GM11168 (cell line): ENCODE measurements around the gene LRP1B.

Experiments used
- in situ Hi-C: fragments of 300-500 bp; cut with MboI; formaldehyde crosslinking; loops from one replicate; pipeline ENCODE4 v1.12.0; 2022; ENCODE audit warnings: low sequenced_read_pairs; ENCODE audit not compliant: unreplicated experiment

LRP1B gene

GRCh38 chr2:140627885-140628284 lies 1502.9 kb downstream of the LRP1B start:
- in situ Hi-C loops = no loop called here

GRCh38 chr2:140627136-140627535 lies 1503.7 kb downstream of the LRP1B start:
- in situ Hi-C loops = no loop called here

- in situ Hi-C loops = no loop called here
Observed at GRCh38 chr2:140624200-140624599, 1506.6 kb downstream of the LRP1B start.

- in situ Hi-C loops = no loop called here
Observed at GRCh38 chr2:140621583-140622362, 1509.0 kb downstream of the LRP1B start.

- in situ Hi-C loops = no loop called here
Observed at GRCh38 chr2:140604788-140605187, 1526.0 kb downstream of the LRP1B start.

- in situ Hi-C loops = no loop called here
Observed at GRCh38 chr2:140604096-140604495, 1526.7 kb downstream of the LRP1B start.

GRCh38 chr2:140603416-140603815 lies 1527.4 kb downstream of the LRP1B start:
- in situ Hi-C loops = no loop called here

GRCh38 chr2:140601801-140602200 lies 1529.0 kb downstream of the LRP1B start:
- in situ Hi-C loops = no loop called here

- in situ Hi-C loops = no loop called here
Observed at GRCh38 chr2:140601342-140601741, 1529.5 kb downstream of the LRP1B start.

GRCh38 chr2:140600116-140600515 lies 1530.7 kb downstream of the LRP1B start:
- in situ Hi-C loops = no loop called here

GRCh38 chr2:140597836-140598235 lies 1533.0 kb downstream of the LRP1B start:
- in situ Hi-C loops = no loop called here

GRCh38 chr2:140597205-140597604 lies 1533.6 kb downstream of the LRP1B start:
- in situ Hi-C loops = no loop called here

- in situ Hi-C loops = no loop called here
Observed at GRCh38 chr2:140596447-140596846, 1534.4 kb downstream of the LRP1B start.

GRCh38 chr2:140595107-140595506 lies 1535.7 kb downstream of the LRP1B start:
- in situ Hi-C loops = no loop called here

GRCh38 chr2:140593132-140593531 lies 1537.7 kb downstream of the LRP1B start:
- in situ Hi-C loops = no loop called here

GRCh38 chr2:140589696-140590095 lies 1541.1 kb downstream of the LRP1B start:
- in situ Hi-C loops = no loop called here

- in situ Hi-C loops = no loop called here
Observed at GRCh38 chr2:140589273-140589672, 1541.5 kb downstream of the LRP1B start.

GRCh38 chr2:140586379-140586778 lies 1544.4 kb downstream of the LRP1B start:
- in situ Hi-C loops = no loop called here

GRCh38 chr2:140585016-140585415 lies 1545.8 kb downstream of the LRP1B start:
- in situ Hi-C loops = no loop called here

GRCh38 chr2:140584471-140584870 lies 1546.3 kb downstream of the LRP1B start:
- in situ Hi-C loops = no loop called here

- in situ Hi-C loops = no loop called here
Observed at GRCh38 chr2:140580532-140581151, 1550.2 kb downstream of the LRP1B start.

- in situ Hi-C loops = no loop called here
Observed at GRCh38 chr2:140577453-140577852, 1553.4 kb downstream of the LRP1B start.
